Esophagus squamous epithelium (tissue), 5 donors: Measurements from ENCODE around the gene ADAM33. TPM values are rescaled to one million over a fixed set of nuclear protein-coding genes. Genes with fewer than 3 reads are reported as not detected.

Source experiments
- DNase-seq: peaks from one replicate; lab custom pipeline; 2025; lab: John Stamatoyannopoulos, UW
- H3K27ac ChIP-seq, 4 donors: fragments of 200-600 bp; sonication (generic); one replicate each; pipeline ENCODE4 v1.5.1; 2016 to 2019; ENCODE audit warnings: mild to moderate bottlenecking in 1 of 4
- H3K27me3 ChIP-seq, 4 donors: fragments of 200-600 bp; sonication (generic); 1 replicate in 3 of 4; 2 replicates in 1 of 4; pipeline versions ENCODE4 v1.5.1 to v1.6.0; 2017 to 2021; ENCODE audit warnings: antibody characterized with exemption in 1 of 4
- H3K36me3 ChIP-seq, 3 donors: fragments of 200-600 bp; sonication (generic); one replicate each; pipeline ENCODE4 v1.5.1; 2016 to 2019
- H3K4me1 ChIP-seq, 3 donors: fragments of 200-600 bp; sonication (generic); one replicate each; pipeline ENCODE4 v1.5.1; 2017 to 2019
- H3K4me3 ChIP-seq, 4 donors: fragments of 200-600 bp; sonication (generic); 1 replicate in 3 of 4; 2 replicates in 1 of 4; pipeline ENCODE4 v1.5.1; 2016 to 2019; ENCODE audit warnings: mild to moderate bottlenecking in 2 of 4, moderate library complexity in 1 of 4
- H3K9me3 ChIP-seq, 3 donors: fragments of 200-600 bp; sonication (generic); one replicate each; pipeline ENCODE4 v1.5.1; 2016 to 2019
- CTCF ChIP-seq, 6 experiments: fragments of 450-650 bp in 4 of 6; fragments of 200-600 bp in 2 of 6; sonication (generic) in 2 of 6; IDR thresholded peaks; one replicate each; pipeline ENCODE4 v1.5.1; 2016 to 2019; ENCODE audit warnings: antibody characterized with exemption in 6 of 6, mild to moderate bottlenecking in 4 of 6, moderate library complexity in 4 of 6
- POLR2A ChIP-seq, 4 donors: fragments of 450-650 bp; IDR thresholded peaks; one replicate each; pipeline ENCODE4 v1.6.1; 2017; ENCODE audit warnings: antibody characterized with exemption in 4 of 4, mild to moderate bottlenecking in 4 of 4, moderate library complexity in 3 of 4
- WGBS, 2 donors: methylation state at CpG; one replicate each; pipeline ENCODE4 v1.1.5; 2018; 5-methylcytosine and 5-hydroxymethylcytosine counted together
- intact Hi-C: fragments of 100-400 bp; cut with DNase I; formaldehyde crosslinking; loops from one replicate; pipeline ENCODE4 v1.15.0; 2022
- total RNA-seq, 4 donors: library from RNA; depleted of rRNA; stranded (reverse); fragments of >200 nt; gene quantifications; one replicate each; pipeline ENCODE4 v1.1.0, GENCODE V29; 2016
- donor health status: DM: yes; HTN: yes; CAD: no.

Gene ADAM33
- total RNA-seq, 4 donors from 2014 or later: 2.4 to 27.7 (median 6.4) TPM

- Histone ChIP-seq H3K4me1 (no peaks in the 10 kb centered on the region), H3K27ac (no peak overlapping the region), H3K27me3 (no peaks in the 10 kb centered on the region), H3K4me3 (no peak overlapping the region), H3K9me3 (no peaks in the 10 kb centered on the region), H3K36me3 (peaks cover 0 to 85% (median 0%) of the 10 kb centered on the region in 3 donors)
- intact Hi-C loops: no loop called here
- no peak for DNase-seq
- WGBS, 2 donors: 81 to 90% methylated on average over 12 to 15 of the region's 20 CpGs
- TF ChIP-seq POLR2A (IDR thresholded peaks at IDR 0.05) (no peak), CTCF (IDR thresholded peaks at IDR 0.05) (no peak)
Observed at GRCh38 chr20:3645309-3646066, 36.3 kb downstream of the ADAM33 start.

GRCh38 chr20:3640259-3640658 is 41.6 kb downstream of the ADAM33 start:
- Histone ChIP-seq H3K27ac (no peak overlapping the region), H3K4me1 (no peaks in the 10 kb centered on the region), H3K36me3 (peaks cover 0 to 46% (median 0%) of the 10 kb centered on the region in 3 donors), H3K27me3 (no peaks in the 10 kb centered on the region), H3K9me3 (no peaks in the 10 kb centered on the region), H3K4me3 (no peak overlapping the region)
- DNase-seq: no peak
- 92 to 95% methylated on average over 3 of the region's 3 CpGs for WGBS, 2 donors
- TF ChIP-seq CTCF (IDR thresholded peaks at IDR 0.05) (no peak), POLR2A (IDR thresholded peaks at IDR 0.05) (no peak)
- intact Hi-C loops: no loop called here

- intact Hi-C loops: no loop called here
- H3K9me3 ChIP-seq: no peaks in the 10 kb centered on the region
- H3K36me3 ChIP-seq: peaks cover 4 to 24% (median 4%) of the 10 kb centered on the region in 3 donors
- no peak overlapping the region for H3K27ac ChIP-seq
- TF ChIP-seq CTCF (IDR thresholded peaks at IDR 0.05) (no peak), POLR2A (IDR thresholded peaks at IDR 0.05) (no peak)
- no peak for DNase-seq
- H3K4me1 ChIP-seq: no peaks in the 10 kb centered on the region
- H3K27me3 ChIP-seq: no peaks in the 10 kb centered on the region
- WGBS, 2 donors: 73 to 83% methylated on average over 1 of the region's 1 CpG
- no peak overlapping the region for H3K4me3 ChIP-seq
Observed at GRCh38 chr20:3635346-3635745, 46.5 kb downstream of the ADAM33 start.

- Histone ChIP-seq H3K9me3 (no peaks in the 10 kb centered on the region), H3K4me3 (no peak overlapping the region), H3K4me1 (no peaks in the 10 kb centered on the region), H3K27me3 (no peaks in the 10 kb centered on the region), H3K36me3 (peaks cover 4 to 26% (median 4%) of the 10 kb centered on the region in 3 donors), H3K27ac (no peak overlapping the region)
- 63 to 73% methylated on average over 6 of the region's 6 CpGs for WGBS, 2 donors
- TF ChIP-seq POLR2A (IDR thresholded peaks at IDR 0.05) (no peak), CTCF (IDR thresholded peaks at IDR 0.05) (no peak)
- intact Hi-C loops: no loop called here
- DNase-seq: no peak
Observed at GRCh38 chr20:3633913-3634478, 47.8 kb downstream of the ADAM33 start.

- no peak for TF ChIP-seq CTCF (IDR thresholded peaks at IDR 0.05)
- no peak for TF ChIP-seq POLR2A (IDR thresholded peaks at IDR 0.05)
- intact Hi-C loops: no loop called here
- DNase-seq: no peak
- Histone ChIP-seq H3K4me3 (no peak overlapping the region), H3K4me1 (no peaks in the 10 kb centered on the region), H3K27me3 (no peaks in the 10 kb centered on the region), H3K27ac (no peak overlapping the region), H3K9me3 (no peaks in the 10 kb centered on the region), H3K36me3 (peaks cover 4 to 37% (median 4%) of the 10 kb centered on the region in 3 donors)
- WGBS, 2 donors: 76 to 83% methylated on average over 7 of the region's 7 CpGs
Observed at GRCh38 chr20:3632311-3633004, 49.4 kb downstream of the ADAM33 start.
